ENCODE data around the gene GBF1.
"Not testable (repeated sequence)": the region's sequence is repeated elsewhere in the genome, so short reads cannot be mapped to it uniquely, and the experiment has no call there.

Gene GBF1

DNA sequence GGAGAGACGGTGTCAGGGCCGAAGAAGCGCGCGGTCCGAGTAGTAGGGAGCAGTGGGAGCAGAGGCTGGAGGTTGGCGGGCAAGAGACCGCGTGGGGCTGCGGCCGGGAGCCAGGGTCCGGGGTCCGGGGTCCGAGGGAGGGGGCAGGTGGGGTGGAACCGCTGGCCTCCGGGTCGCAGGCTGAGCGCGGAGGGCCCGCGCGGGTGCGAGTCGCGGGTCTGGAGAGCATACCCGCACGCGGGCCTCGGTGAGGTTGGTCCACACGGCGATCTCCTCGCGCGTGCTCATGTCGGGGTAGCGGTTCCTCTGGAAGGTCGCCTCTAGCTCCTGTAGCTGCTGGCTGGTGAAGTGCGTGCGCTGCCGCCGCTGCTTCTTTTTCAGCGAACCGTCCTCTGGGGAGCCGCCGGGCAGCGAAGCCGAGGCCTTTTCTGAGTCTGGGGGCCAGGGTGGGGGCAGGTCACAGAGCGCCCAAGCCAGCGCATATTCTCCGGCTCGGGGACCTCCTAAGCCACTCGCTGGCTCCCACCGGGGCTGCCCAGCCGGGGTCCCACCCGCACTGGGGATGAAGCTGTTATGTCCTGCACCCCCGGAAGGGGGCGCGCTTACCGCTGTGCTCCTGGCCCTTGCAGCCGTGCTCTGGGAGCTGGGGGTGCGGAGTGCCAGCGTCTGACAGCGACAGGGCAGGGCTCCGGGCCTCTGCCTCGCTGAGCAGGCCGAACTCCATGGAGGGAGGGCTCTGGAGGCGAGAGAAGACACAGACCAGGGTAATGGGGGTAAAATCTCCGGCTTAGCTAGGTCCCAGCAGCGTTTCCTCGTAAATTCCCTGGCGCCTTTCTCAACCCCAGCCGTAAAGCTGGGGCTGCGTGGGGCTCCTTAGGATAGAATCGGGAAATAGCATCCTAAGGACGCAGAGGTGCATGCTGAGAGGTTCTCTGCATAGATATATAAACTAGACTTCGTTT, 13.7 kb upstream of the GBF1 start:
- no peak for DNase-seq (ENCODE audit: low read depth)

DNA sequence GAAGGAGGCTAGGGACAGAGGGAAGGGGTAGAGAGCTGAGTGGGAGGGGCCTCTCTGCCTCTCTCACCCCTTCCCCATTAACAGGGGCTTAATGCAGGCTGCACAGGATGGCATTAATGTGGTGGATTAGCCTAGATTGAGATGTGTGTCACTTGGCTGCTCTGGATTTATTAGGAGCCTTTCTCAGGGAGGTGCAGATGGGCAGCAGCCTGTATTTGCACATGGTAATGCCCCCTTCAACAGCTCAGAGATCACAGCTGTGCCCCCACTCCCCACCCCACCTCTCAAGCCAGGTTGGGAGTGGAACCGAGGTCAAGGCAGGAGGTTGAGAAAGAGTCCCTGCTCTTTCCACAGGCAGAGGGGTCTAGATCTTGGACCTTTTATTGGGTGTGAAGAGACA, 11.3 kb upstream of the GBF1 start:
- no peak for DNase-seq (ENCODE audit: low read depth)

DNA sequence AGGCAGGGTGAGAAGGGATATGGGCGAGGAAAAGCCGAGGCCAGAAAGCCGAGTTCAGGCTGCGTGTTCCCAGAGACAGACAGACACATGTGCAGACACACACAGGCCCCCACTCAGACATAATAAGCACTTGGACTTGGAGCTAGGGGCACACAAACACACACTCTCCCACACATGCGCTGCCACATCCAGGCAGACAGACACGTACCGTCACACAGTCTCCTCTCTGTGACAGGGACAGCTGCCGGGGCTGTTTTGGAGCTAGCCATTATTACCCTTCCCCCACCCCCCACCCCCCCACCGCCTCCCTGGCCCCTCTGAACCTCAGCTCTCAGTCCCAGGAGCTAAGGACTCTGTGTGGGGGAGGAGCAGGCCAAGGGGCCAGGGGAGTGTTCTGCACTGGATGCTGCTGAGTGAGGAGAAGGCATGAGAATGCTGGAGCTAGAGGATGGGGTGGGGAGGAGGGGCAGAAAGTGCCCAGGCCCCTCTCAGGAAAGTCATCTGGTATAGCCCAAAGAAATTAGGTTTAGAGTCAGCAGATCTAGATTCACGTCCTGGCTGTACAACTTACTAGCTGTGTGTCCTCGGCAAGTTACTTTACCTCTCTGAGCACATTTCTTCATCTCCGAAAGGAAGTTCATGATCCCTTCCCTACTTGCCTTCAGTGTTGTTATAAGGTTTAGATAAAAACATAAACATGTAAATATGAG, 10.3 kb upstream of the GBF1 start:
- no peak for DNase-seq (ENCODE audit: low read depth)

DNA sequence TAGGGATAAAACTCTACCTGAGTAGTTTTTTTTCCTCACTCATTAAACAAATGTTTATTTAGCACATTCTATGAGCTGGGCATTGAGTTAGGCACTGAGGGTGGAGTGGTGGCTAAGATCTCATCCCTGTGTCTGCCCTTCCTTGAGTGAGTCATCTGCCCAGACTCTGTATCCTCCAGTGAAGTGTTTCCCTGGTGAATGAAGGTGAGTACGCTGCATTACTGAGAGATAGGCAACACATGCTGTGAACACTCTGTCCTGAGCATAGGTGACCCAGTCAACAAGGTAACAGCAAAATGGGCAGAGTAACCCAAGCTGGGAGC, 9.8 kb upstream of the GBF1 start:
- DNase-seq (ENCODE audit: low read depth), result no peak

DNA sequence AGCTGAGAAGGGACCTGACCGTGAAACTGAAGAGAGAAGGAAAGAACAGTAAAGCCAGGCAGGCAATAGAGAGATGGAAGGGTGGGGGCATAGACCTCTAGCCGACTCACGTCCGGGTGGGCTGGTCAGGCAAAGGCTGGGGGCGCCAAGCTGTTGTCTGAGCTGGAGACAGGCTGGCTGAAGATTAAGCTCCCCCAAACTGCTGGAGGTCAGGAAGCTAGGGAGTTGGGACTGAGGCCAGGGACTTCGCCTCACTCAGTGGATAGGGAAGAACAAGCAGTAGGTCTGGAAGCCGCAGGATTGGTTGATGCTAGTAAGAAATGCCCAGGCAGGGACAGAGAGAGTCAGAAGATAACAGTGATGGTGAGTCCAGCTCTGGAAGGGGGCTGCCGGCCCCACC, 9.3 kb upstream of the GBF1 start:
- DNase-seq (ENCODE audit: low read depth), result no peak

DNA sequence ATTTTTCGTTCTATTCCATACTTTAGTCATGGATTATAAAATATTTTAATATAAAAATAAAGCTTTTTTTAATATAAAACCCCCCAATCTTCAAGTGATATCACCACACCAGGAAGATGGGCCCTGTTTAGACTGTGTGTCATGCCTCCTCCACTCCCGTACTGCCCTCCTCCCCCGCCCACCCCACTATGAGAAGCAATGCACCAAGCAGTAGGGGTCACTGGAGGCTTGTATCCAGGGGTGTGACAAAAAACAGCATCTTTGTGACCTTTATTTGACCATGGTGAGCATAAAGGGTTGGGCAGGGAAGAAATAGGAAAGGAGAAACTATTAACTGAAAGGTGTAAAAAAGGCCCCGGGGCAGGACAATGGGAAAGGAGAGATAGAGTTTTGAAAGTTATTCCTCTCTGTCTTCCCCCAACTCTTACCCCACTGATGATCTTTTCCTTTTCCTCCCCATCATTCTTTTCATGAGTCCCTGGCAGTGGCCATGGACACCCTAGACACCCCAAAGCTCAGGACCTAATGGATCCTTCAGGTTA, 7.5 kb upstream of the GBF1 start:
- no peak for DNase-seq (ENCODE audit: low read depth)

DNA sequence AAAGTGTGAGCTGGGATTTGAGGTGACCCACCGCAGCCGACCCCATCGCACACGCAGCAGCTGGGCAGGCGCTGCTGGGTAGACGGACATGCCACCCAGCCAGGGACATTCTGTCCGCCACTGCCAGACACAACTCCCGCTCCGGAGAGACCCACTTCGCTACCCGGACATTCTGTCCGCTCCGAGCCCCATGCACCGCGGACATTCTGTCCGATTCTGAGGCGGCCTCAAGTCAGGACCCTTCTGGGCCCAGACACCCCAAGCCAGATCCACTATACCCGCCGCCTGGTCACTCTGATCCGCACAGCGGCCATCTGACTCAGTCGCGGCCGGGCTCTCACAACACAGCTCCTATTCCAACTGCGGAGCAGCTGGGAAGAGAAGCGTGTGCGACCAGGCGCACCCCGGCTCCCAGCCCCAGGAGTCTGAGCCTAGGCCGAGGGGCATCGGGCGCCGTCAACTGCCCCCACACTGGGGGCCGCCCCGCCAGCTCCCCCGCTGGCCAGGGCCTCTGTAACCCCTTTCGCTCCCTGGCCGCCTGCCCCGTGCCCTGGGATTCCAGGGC, 4.8 kb upstream of the GBF1 start:
- DNase-seq (ENCODE audit: low read depth), result no peak

DNA sequence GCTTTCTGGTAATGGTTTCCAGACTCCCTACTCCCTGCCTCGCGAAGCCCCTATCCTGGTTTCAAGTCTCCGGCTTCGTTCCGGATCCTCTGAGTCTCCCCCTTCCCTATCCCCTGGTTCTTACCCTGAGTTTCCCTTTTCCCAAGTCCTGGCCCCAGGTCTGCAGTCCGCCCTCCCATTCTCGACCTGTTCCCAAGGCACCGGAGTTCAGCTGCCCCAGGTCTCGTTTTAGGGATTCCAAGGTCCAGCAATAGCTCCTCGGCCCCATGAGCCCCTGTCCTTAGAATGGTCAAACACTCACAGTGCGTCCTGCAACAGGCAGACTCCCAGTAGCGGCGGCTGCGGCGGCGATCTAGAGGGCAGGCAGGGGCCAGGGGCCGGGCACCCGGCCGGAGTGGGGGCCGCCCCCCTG, 4.3 kb upstream of the GBF1 start:
- DNase-seq (ENCODE audit: low read depth), result no peak

DNA sequence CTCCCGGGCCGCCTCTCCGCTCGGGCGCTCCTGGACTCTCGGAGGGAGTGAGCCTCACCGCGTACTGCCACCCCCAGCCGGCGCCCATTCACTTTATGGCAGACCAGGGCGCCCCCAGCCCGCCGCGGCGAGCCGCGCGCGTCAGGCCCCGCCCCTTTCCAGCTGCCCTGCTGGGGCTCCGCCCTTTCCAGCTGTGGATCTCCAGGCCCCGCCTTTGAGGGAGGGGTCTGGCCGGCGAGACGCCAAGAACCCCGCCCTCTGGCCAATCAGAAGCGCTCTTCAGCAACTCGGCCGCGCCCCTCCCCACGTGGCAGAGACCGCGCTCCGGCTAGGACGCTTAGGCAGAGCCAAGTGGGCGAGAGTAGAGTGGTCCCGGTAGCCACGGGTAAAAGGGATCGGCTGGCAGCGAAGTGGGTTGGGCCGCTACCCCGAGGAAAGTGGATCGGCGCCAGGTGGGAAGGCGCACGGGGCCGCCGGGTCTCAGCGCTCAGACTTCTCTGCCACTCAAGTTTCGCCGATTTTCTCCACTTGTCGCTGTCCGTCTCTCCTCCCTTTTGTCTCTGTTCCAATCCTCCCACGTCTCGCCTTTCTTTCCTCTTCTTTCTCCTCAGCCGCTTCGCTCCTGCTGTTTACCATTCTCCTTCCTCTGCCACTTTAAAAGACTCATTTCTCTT, 3.8 kb upstream of the GBF1 start, which contains the start of gene PITX3:
TSS of gene PITX3 (minus strand) at position 69 of the 674 bp plus-strand sequence. CDS start 9,432 bp downstream, outside the sequence.
- DNase-seq (ENCODE audit: low read depth), result no peak

DNA sequence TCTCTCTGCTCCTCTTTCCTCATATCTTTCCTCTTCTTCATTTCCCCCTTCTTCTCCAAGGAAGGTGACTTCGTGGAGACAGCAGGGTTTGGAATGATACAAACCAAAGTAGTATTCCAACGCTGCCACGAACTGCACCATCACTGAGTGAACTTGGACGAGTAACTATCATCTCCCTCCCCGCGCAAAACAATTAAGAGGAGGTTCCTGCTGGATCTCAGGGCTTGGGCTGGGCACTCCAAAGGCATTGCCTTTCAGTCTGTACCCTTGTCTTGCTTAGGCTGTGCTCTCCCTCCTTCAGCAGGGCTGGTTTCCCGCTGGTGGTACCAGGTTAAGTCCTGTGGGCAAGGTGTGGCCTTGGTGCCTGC, 3.2 kb upstream of the GBF1 start:
- DNase-seq (ENCODE audit: low read depth), result no peak

DNA sequence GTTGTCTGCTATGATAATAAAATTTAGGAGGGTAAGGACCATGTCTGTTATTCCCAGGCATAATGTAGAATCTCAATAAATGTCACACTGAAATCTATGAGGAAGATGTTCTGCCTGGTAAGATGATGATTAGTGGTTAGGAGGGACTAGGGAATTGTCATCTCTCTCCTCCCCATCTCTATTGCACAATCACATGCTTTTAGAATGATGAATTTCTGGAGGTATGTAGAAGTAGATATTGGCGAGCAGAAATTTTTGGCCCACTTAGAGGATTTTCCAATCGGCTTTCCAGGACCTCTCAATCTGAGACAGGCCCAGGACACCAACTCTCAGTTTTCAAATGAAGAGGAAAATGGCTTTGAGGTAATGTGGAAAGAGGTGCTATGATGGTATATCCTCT, 2.0 kb upstream of the GBF1 start:
- peak; percentile 51 for DNase-seq (ENCODE audit: low read depth)

DNA sequence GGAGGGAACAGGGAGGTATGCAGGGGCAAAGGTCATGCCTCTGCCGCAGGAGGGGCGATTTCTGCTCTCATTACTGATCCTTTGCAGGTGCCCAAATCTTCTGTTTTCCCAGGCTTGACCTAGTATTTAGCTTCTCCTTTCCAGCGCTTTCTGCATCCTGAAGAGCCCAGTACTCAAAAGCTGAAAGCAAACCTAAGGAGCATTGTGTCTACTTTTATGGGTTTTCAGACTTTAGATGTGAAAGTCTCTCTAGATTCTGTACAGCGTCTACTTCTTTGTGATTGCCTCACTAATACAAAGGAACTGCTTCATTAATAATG, 560 bp downstream of the GBF1 start:
- DNase-seq (ENCODE audit: low read depth), result no peak

DNA sequence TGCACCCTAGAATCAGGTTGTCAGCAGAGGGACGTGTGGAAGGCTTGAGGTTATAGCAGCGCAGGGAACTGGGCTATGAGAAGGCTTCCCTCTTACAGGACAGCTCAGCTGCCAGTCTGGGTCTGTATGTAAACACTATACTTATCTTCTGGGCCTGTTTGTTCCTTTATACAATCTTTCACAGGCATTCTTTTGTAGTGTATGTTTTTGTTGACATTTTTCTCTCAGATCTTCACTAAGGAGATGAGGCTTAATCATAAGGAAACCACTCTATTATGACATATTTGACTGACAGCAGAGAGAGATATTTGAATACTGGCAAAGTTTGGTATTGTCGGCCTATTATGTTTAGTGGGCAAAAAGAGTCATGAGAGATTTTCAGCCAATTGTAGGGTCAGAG, 929 bp downstream of the GBF1 start:
- no peak for DNase-seq (ENCODE audit: low read depth)

DNA sequence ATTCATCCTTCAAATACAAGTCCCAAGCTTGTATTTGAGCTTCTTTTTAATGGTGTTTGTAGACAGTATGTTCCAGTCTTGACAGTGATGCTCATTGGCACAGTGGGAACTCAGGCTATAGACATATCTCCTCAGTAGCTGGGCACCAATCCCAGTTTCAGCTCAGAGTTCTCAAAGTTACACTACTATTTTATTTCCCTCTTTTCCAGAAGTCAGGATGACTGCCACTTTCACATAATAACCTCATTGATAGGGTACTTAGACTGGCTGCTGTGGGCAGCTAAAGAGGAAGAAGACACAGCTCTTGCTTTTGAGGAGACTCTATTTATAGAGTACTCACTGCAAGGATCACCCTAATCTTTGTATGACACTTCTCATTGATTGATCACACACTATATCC, 2.4 kb downstream of the GBF1 start:
- DNase-seq (ENCODE audit: low read depth), result no peak

DNA sequence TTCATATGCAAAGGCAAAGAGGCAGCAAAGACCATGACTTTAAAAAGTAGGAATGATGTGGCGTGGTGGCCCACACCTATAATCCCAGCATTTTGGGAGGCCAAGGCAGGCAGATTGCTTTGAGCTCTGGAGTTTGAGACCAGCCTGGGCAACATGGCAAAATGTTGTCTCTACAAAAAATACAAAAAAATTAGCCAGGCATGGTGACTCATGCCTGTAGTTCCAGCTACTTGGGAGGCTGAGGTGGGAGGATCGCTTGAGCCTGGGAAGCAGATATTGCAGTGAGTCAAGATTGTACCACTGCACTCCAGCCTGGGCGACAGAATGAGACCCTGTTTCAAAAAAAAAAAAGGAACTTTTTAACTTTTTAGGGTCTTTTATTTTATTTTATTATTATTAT, 7.2 kb downstream of the GBF1 start:
- not testable (repeated sequence) for DNase-seq (ENCODE audit: low read depth)

DNA sequence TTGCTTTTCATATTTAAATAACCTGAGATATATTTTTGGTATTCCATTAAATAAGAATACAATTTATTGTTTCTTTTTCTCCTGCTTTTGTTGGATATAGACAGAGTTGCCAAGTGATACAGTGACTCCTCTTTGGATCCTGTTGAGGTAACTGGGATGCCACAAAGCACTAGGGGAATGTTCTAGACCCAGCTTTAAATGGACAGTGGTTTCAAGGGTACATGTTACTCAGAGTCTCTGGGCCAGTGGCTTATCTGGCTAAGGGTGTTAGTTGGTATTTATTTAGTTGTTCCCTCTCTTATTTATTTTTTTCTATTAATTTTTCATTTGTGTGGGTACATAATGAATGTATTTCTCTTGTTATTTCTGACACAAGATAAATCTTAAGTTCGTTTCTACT, 9.1 kb downstream of the GBF1 start:
- no peak for DNase-seq (ENCODE audit: low read depth)

DNA sequence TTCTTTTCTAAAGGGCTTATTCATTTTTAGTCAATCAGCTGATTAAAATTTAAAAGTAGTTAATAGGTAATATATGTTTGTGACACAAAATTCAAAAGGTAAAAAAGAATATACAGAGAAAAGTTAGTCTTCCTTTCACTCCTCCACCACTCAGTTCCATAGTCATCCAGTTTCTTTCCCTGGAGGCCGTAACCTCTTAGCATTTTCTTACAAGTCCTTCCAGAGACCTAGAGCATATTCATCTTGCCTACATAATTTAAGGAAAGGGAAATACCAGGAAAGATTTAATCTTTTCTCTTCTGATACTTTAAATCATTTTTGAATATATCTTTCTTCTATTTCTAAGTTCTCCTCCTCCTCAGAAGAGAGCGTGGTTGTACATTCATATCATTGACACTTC, 10.1 kb downstream of the GBF1 start:
- no peak for DNase-seq (ENCODE audit: low read depth)

DNA sequence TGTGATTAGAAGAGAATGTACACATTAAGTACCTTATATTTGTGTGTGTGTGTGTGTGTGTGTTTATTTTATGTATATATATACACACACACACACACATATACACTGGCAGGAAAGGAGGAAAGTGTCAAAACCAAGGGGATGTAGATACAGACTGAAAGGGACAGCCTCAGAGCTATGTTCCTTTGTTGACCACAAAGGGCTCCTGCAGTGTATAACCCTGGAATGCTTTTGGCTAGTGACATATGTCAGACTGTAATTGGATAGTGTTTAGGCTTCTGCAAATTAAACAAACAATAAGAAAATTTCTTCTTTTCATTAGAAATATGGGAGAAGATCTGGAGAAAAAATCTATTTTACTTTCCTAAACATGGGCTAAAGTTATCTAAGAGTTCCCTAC, 15.9 kb downstream of the GBF1 start:
- DNase-seq (ENCODE audit: low read depth), result no peak

DNA sequence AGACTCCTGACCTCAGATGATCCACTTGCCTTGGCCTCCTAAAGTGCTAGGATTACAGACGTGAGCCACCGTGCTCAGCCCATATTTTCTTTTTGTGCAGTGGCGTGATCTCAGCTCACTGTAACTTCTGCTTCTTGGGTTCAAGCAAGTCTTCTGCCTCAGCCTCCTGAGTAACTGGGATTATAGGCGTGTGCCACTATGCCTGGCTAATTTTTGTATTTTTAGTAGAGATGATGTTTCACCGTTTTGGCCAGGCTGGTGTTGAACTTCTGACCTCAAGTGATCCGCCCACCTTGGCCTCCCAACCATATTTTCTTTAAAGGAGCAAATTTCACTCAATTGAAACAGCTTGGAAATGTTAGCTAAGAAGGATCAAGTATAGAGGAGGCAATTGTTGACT, 16.5 kb downstream of the GBF1 start:
- DNase-seq (ENCODE audit: low read depth), result no peak

DNA sequence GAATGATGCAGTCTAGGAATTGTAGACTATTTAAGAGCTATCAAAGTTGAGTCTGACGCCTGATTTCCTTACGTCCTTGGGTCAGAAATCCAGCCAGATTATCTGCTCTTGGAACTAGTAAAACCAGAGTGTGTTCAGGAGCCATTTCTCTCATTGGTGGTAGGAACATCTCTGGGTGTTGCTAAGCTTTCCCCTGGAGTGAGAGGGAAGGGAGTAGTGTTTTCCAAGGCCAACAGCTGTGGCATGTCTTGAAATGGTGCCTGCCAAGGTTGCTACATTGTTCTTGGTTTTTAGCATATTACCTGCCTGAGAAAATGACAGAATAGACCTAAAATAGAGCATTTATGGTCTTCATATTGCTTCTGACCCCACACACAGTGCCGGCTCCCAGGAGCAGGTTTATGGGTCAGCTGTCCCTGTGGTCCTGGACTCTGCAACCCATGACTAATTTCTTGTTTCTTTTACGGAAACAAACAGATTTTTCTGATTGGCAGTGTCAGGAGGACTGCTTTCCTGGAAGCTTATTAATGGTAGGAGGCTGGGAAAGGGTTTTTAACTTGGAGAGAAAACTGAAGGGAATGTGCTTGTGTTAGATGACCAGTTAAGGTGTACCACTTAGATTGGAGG, 17.5 kb downstream of the GBF1 start:
- DNase-seq (ENCODE audit: low read depth), result no peak

DNA sequence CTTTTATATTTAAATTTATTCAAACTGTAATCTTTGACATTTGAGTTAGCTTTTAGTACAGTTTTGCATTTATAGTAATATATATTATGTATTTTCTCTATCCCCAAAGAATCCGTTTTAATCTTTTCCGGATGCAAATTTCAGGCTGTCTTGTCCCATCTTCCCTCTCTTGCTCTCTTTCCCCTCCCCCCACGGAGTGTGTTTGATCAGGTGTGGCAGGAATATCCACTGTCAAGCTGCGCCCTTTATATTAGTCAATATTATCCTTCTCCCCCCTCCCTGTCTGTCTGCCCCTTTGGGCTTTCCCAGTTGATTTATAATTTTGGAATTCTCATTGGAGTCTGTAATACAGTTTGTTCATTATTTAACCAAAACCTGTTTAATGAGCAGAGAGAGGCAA, 19.0 kb downstream of the GBF1 start:
- DNase-seq (ENCODE audit: low read depth), result no peak

DNA sequence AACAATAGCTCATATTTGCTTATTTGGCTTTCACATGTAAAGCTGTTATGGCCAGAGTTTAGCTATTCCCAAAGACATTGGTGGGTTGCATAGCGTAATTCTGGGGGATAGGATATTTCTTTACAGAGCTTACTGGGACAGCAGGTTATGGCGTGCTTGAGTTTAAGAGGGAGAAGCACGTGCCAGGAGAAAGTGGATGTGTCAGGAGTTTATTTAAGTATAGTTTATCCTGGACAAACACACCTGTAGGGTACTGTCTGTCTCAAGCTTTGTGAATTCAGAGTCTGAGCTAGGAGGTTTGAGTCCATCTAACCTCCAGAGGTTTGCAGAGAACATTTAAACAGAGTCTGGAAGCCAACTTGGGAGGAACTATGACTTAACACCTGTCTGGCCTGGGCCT, 21.3 kb downstream of the GBF1 start:
- no peak for DNase-seq (ENCODE audit: low read depth)
